ENCODE results near the gene RSRC2.

DNA sequence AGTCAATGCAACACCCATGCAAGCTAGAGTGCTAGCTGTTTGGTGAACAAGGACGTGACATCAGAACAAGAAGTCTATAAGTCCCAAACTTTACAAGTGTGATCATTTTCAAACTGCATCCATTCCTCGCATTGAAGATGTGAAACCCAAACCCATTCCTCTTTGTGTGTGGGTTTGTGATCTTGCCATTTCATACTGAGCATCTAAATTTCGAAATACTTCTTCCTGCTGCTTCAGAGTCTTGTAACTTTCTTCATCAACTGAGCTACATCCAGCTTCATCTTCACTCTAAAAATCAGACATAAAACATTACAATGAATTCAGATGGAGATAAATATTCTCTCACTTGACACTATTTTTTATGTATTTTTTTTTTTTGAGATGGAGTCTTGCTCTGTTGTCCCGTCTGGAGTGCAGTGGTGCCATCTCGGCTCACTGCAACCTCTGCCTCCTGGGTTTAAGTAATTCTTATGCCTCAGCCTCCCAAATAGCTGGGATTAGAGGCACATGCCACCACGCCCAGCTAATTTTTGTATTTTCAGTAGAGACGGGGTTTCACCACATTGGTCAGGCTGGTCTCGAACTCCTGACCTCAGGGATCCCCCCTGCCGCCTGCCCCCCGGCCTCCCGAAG, 21.2 kb downstream of the RSRC2 start:
- TF ChIP-seq TAF1 (IDR thresholded peaks at IDR 0.05; ENCODE audit: borderline replicate concordance, low read depth, low read length) (no peak), POLR2A (IDR thresholded peaks at IDR 0.05; ENCODE audit: low read depth, low read length) (no peak), POLR2AphosphoS5 (IDR thresholded peaks at IDR 0.05; ENCODE audit: low read depth, low read length) (no peak; the same call in 1 of the 2 replicates)

Data from GM12892 (cell line).